OCI-LY3 (cell line): ENCODE data around the gene RNF145.

Experiments
- CTCF ChIP-seq: fragments of 200-600, 300-600 bp; sonication (generic); IDR thresholded peaks from 2 replicates; pipeline ENCODE4 v1.5.1; 2014; ENCODE audit warnings: antibody characterized with exemption, low read length, low read depth
- EZH2phosphoT487 ChIP-seq: fragments of 200-600 bp; shearing (Covaris generic); IDR thresholded peaks from 2 replicates; pipeline ENCODE4 v1.6.1; 2018; ENCODE audit warnings: antibody characterized with exemption, mixed run types, low read depth

- no peak for TF ChIP-seq CTCF
- TF ChIP-seq EZH2phosphoT487 = no peak
Observed at GRCh38 chr5:159199780-159200179, 9.6 kb downstream of the RNF145 start.
